GM12878 (cell line): Measurements from ENCODE around the gene ENOX2. TPM values are rescaled to one million over a fixed set of nuclear protein-coding genes. Genes with fewer than 3 reads are reported as not detected.

ENCODE experiments used
- ATAC-seq: fragments of 200-7000 bp; cut with Tn5 transposase; 3 replicates; pipeline ENCODE4 v1.9.1; 2020; ENCODE audit warnings: mild to moderate bottlenecking, moderate library complexity
- BruUV-seq: library from RNA; stranded (reverse); fragments of 400-500 nt; replicated peaks from 2 replicates; lab custom pipeline; 2021; lab: Mats Ljungman, UMichigan
- CTCF ChIA-PET: fragments of 300-600 bp; sonication (Branson Sonifier 250); formaldehyde crosslinking; extraction: SDS; loops from one replicate; lab custom pipeline; 2021; ENCODE audit warnings: inconsistent platforms; lab: Yijun Ruan, JAX
- POLR2A ChIA-PET: fragments of 350-600 bp; formaldehyde crosslinking; extraction: SDS; loops from one replicate; lab custom pipeline; 2021; ENCODE audit warnings: inconsistent platforms; lab: Charles Lee
- RAD21 ChIA-PET: fragments of 300-600 bp; sonication (Branson Sonifier 250); formaldehyde crosslinking; loops from one replicate; lab custom pipeline; 2023; ENCODE audit warnings: antibody characterized with exemption; ENCODE audit not compliant: unreplicated experiment; lab: Charles Lee
- SMC1A ChIA-PET: fragments of 300-600 bp; sonication (Branson Sonifier 250); formaldehyde crosslinking; loops from one replicate; lab custom pipeline; 2023; ENCODE audit not compliant: unreplicated experiment, uncharacterized antibody; lab: Charles Lee
- DNase-seq: peaks from one replicate; pipeline ENCODE4 v3.0.0-alpha.2; 2011; ENCODE audit warnings: low read depth, low spot score
- FAIRE-seq: peaks from 3 replicates; lab custom pipeline; 2011; peaks lifted over from hg19 to GRCh38; lab: Jason Lieb, UNC
- H2AFZ ChIP-seq: 2 replicates; pipeline ENCODE4 v1.6.0; 2011; ENCODE audit warnings: low read depth, low read length, control low read depth; ENCODE audit not compliant: control insufficient read depth
- H3K27ac ChIP-seq: 2 replicates; pipeline ENCODE4 v1.5.1; 2011; ENCODE audit warnings: control low read depth; ENCODE audit not compliant: control insufficient read depth, insufficient read depth
- H3K27me3 ChIP-seq, 2 experiments: replicated peaks in 1 of 2; 2 replicates each; pipeline versions ENCODE4 v1.6.0 to v1.6.1; 2011; ENCODE audit warnings: low read length in 1 of 2; ENCODE audit not compliant: control insufficient read depth in 2 of 2, insufficient read depth in 2 of 2
- H3K36me3 ChIP-seq, 2 experiments: 2 replicates each; pipeline ENCODE4 v1.5.1; 2011; ENCODE audit warnings: low read length in 1 of 2; ENCODE audit not compliant: control insufficient read depth in 2 of 2, insufficient read depth in 2 of 2
- H3K4me1 ChIP-seq: 2 replicates; pipeline ENCODE4 v1.6.1; 2011; ENCODE audit warnings: mild to moderate bottlenecking, low read length, moderate library complexity, mixed read lengths; ENCODE audit not compliant: control insufficient read depth, insufficient read depth
- H3K4me2 ChIP-seq: 2 replicates; pipeline ENCODE4 v1.6.0; 2011; ENCODE audit warnings: control low read depth; ENCODE audit not compliant: control insufficient read depth, insufficient read depth
- H3K4me3 ChIP-seq: fragments of 200-600 bp; sonication (generic); 2 replicates; pipeline ENCODE4 v1.5.1; 2016
- H3K79me2 ChIP-seq: 2 replicates; pipeline ENCODE4 v1.6.0; 2011; ENCODE audit warnings: low read length; ENCODE audit not compliant: control insufficient read depth, insufficient read depth
- H3K9ac ChIP-seq: 2 replicates; pipeline ENCODE4 v1.8.0; 2011; ENCODE audit warnings: low read length, control low read depth, mixed read lengths; ENCODE audit not compliant: control insufficient read depth, insufficient read depth
- H3K9me3 ChIP-seq: replicated peaks from 3 replicates; pipeline ENCODE4 v1.5.1; 2011; ENCODE audit warnings: mild to moderate bottlenecking, low read length; ENCODE audit not compliant: control insufficient read depth, insufficient read depth
- H4K20me1 ChIP-seq: 2 replicates; pipeline ENCODE4 v1.6.0; 2011; ENCODE audit not compliant: control insufficient read depth, insufficient read depth
- ASH2L ChIP-seq: fragments of 300-600, 200-600 bp; sonication (generic); IDR thresholded peaks from 2 replicates; pipeline ENCODE4 v1.6.1; 2017; ENCODE audit warnings: low read depth, mild to moderate bottlenecking, borderline replicate concordance
- MEF2A ChIP-seq: IDR thresholded peaks from 2 replicates; pipeline ENCODE4 v1.6.1; 2011; ENCODE audit warnings: low read depth, mild to moderate bottlenecking, low read length, moderate library complexity; ENCODE audit not compliant: insufficient read depth
- RCOR1 ChIP-seq: conservative IDR thresholded peaks from 2 replicates; pipeline ENCODE4 v1.6.1; 2012; ENCODE audit warnings: low read depth, low read length, improper control_type of control experiment
- SMAD5 ChIP-seq: IDR thresholded peaks from 2 replicates; pipeline ENCODE4 v1.6.1; 2016; ENCODE audit warnings: antibody characterized with exemption, low read depth
- WGBS: methylation state at CpG from one replicate; pipeline ENCODE4 v1.1.6; 2016; ENCODE audit warnings: low lambda C conversion rate; ENCODE audit not compliant: insufficient replicate concordance, insufficient coverage; ENCODE audit errors: missing lambda C conversion rate; 5-methylcytosine and 5-hydroxymethylcytosine counted together
- in situ Hi-C: fragments of 300-500 bp; cut with MboI; formaldehyde crosslinking; loops from 9 replicates; pipeline ENCODE4 v1.14.3; 2018; ENCODE audit warnings: mixed read lengths
- intact Hi-C: fragments of 100-400 bp; cut with micrococcal nuclease; formaldehyde crosslinking; loops from one replicate; pipeline ENCODE4 v1.14.2; 2022; ENCODE audit not compliant: unreplicated experiment
- polyA plus RNA-seq, 11 experiments: library from polyadenylated mRNA; depleted of rRNA in 4 of 11; unstranded in 6 of 11; stranded (reverse) in 5 of 11; fragments of >200 nt; fragmentation: Nextera tagmentation in 4 of 11; fragmentation: Illumina TruSeq in 1 of 11; extraction: Ambion mirVana in 4 of 11; extraction: Trizol in 1 of 11; gene quantifications; 1 replicate in 1 of 11; 2 replicates in 10 of 11; pipeline versions ENCODE4 v1.2.1 to v1.2.3, GENCODE V29; 2011 to 2016; ENCODE audit warnings: inconsistent platforms in 2 of 11, missing spikeins in 2 of 11, low read depth in 1 of 11
- total RNA-seq, 4 experiments: library from RNA; depleted of rRNA in 3 of 4; stranded (reverse); fragments of >200 nt in 3 of 4; fragmentation: Illumina TruSeq in 1 of 4; extraction: Trizol in 1 of 4; gene quantifications; 2 replicates each; pipeline versions ENCODE4 v1.2.1 to v1.2.3, GENCODE V29; 2013 to 2021
- TF ChIP-seq, protein P1 (sequence below): fragments of 450-650 bp; IDR thresholded peaks from 2 replicates; pipeline ENCODE4 v1.6.1; 2017; ENCODE audit warnings: mild to moderate bottlenecking, moderate library complexity
- TF ChIP-seq, protein P2 (sequence below): fragments of 450-650 bp; IDR thresholded peaks from 2 replicates; pipeline ENCODE4 v1.6.1; 2017; ENCODE audit warnings: low read depth, mild to moderate bottlenecking, moderate library complexity

The ENOX2 gene
- total and polyA plus RNA-seq, 10 of the 15 experiments (the other 5 are each of a cell fraction or from before 2014, with no cell fraction given) = 3.2 to 13.0 (median 7.7) TPM

DNA sequence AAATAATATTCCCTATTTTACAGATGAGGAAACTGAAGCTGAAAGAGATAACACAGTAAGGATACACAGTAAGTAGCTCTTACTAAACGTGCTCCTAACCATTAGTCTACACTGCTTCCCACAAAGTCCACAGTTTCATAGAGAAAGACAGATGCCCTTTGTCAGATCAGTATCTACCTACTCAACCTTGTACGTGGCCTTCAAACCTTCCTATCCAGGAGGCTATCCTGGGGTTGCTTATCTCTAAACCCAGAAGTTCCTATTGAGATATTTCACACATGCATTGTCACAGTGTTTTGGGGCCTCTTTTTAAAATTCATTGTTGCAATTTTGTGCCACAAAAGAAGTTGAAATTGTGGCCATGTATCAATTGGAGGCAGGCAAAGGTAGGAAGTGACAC, 208.0 kb downstream of the ENOX2 start:
- no peaks in the 10 kb centered on the region for H4K20me1 ChIP-seq
- no peak overlapping the region for H2AFZ ChIP-seq
- H3K27ac ChIP-seq = no peak overlapping the region
- ChIA-PET POLR2A (no interaction called here), CTCF (interaction anchor here (0.7 kb wide), 1 partner anchor 1008 kb away, joined by 3 read pairs; no protein-coding TSS in a partner anchor), SMC1A (no interaction called here), RAD21 (no interaction called here)
- no peaks in the 10 kb centered on the region for H3K36me3 ChIP-seq
- intact Hi-C loops (no loop called here), in situ Hi-C loops (no loop called here)
- H3K9me3 ChIP-seq = no peaks in the 10 kb centered on the region
- H3K27me3 ChIP-seq = no peaks in the 10 kb centered on the region; a peak in 1 of 4 replicates
- ATAC-seq (no peak), FAIRE-seq (no peak), DNase-seq (no peak)
- no peak overlapping the region for H3K9ac ChIP-seq
- TF ChIP-seq ASH2L = no peak
- TF ChIP-seq, protein P1, sequence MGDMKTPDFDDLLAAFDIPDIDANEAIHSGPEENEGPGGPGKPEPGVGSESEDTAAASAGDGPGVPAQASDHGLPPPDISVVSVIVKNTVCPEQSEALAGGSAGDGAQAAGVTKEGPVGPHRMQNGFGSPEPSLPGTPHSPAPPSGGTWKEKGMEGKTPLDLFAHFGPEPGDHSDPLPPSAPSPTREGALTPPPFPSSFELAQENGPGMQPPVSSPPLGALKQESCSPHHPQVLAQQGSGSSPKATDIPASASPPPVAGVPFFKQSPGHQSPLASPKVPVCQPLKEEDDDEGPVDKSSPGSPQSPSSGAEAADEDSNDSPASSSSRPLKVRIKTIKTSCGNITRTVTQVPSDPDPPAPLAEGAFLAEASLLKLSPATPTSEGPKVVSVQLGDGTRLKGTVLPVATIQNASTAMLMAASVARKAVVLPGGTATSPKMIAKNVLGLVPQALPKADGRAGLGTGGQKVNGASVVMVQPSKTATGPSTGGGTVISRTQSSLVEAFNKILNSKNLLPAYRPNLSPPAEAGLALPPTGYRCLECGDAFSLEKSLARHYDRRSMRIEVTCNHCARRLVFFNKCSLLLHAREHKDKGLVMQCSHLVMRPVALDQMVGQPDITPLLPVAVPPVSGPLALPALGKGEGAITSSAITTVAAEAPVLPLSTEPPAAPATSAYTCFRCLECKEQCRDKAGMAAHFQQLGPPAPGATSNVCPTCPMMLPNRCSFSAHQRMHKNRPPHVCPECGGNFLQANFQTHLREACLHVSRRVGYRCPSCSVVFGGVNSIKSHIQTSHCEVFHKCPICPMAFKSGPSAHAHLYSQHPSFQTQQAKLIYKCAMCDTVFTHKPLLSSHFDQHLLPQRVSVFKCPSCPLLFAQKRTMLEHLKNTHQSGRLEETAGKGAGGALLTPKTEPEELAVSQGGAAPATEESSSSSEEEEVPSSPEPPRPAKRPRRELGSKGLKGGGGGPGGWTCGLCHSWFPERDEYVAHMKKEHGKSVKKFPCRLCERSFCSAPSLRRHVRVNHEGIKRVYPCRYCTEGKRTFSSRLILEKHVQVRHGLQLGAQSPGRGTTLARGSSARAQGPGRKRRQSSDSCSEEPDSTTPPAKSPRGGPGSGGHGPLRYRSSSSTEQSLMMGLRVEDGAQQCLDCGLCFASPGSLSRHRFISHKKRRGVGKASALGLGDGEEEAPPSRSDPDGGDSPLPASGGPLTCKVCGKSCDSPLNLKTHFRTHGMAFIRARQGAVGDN = no peak
- TF ChIP-seq, protein P2, sequence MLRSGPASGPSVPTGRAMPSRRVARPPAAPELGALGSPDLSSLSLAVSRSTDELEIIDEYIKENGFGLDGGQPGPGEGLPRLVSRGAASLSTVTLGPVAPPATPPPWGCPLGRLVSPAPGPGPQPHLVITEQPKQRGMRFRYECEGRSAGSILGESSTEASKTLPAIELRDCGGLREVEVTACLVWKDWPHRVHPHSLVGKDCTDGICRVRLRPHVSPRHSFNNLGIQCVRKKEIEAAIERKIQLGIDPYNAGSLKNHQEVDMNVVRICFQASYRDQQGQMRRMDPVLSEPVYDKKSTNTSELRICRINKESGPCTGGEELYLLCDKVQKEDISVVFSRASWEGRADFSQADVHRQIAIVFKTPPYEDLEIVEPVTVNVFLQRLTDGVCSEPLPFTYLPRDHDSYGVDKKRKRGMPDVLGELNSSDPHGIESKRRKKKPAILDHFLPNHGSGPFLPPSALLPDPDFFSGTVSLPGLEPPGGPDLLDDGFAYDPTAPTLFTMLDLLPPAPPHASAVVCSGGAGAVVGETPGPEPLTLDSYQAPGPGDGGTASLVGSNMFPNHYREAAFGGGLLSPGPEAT = no peak
- TF ChIP-seq RCOR1 = no peak
- TF ChIP-seq MEF2A = no peak
- no peak for TF ChIP-seq SMAD5
- H3K79me2 ChIP-seq = no peaks in the 10 kb centered on the region
- H3K4me1 ChIP-seq = no peaks in the 10 kb centered on the region
- BruUV-seq = no TSS peak
- no peak overlapping the region for H3K4me3 ChIP-seq
- WGBS = 52% methylated on average over 2 of the region's 2 CpGs
- no peak overlapping the region for H3K4me2 ChIP-seq
